Neural progenitor cell (in vitro differentiated cells): ENCODE data around the gene PHF19. TPM values are rescaled to one million over a fixed set of nuclear protein-coding genes. Genes with fewer than 3 reads are reported as not detected.

ENCODE experiments used
- DNase-seq: peaks from one replicate; pipeline ENCODE4 v3.0.0-alpha.2; 2016; ENCODE audit warnings: low spot score
- H2AFZ ChIP-seq: fragments of 200-600 bp; sonication (generic); replicated peaks from 2 replicates; pipeline ENCODE4 v1.6.1; 2016; ENCODE audit warnings: antibody characterized with exemption
- H3F3A ChIP-seq: fragments of 200-600 bp; sonication (generic); 2 replicates; pipeline ENCODE4 v1.6.1; 2016; ENCODE audit warnings: antibody characterized with exemption, low read depth
- H3K27ac ChIP-seq: fragments of 200-600 bp; sonication (generic); 2 replicates; pipeline ENCODE4 v1.5.1; 2016; ENCODE audit warnings: mild to moderate bottlenecking
- H3K27me3 ChIP-seq: fragments of 200-600 bp; sonication (generic); 2 replicates; pipeline ENCODE4 v1.6.1; 2016; ENCODE audit warnings: mild to moderate bottlenecking, moderate library complexity
- H3K36me3 ChIP-seq: fragments of 200-600 bp; sonication (generic); 2 replicates; pipeline ENCODE4 v1.5.1; 2016
- H3K4me1 ChIP-seq: fragments of 200-600 bp; sonication (generic); 2 replicates; pipeline ENCODE4 v1.6.1; 2016; ENCODE audit warnings: mixed run types
- H3K4me2 ChIP-seq: fragments of 200-600 bp; sonication (generic); 2 replicates; pipeline ENCODE4 v1.6.1; 2016
- H3K4me3 ChIP-seq: fragments of 200-600 bp; sonication (generic); 2 replicates; pipeline ENCODE4 v1.5.1; 2016
- H3K79me2 ChIP-seq: fragments of 200-600 bp; sonication (generic); 2 replicates; pipeline ENCODE4 v1.6.1; 2016; ENCODE audit warnings: low read depth
- H3K9ac ChIP-seq: fragments of 200-600 bp; sonication (generic); 2 replicates; pipeline ENCODE4 v1.6.1; 2016
- H3K9me3 ChIP-seq: fragments of 200-600 bp; sonication (generic); 2 replicates; pipeline ENCODE4 v1.5.1; 2016; ENCODE audit warnings: low read depth
- H4K20me1 ChIP-seq: fragments of 200-600 bp; sonication (generic); 2 replicates; pipeline ENCODE4 v1.6.1; 2016; ENCODE audit warnings: low read depth
- H3K27ac Mint-ChIP-seq: 3 replicates; pipeline ENCODE4 v1.8.0; 2021; ENCODE audit warnings: mixed read lengths
- H3K27me3 Mint-ChIP-seq: 2 replicates; pipeline ENCODE4 v1.8.0; 2022; ENCODE audit warnings: low read depth, mild to moderate bottlenecking, inconsistent platforms, moderate library complexity, mixed read lengths; ENCODE audit not compliant: insufficient read depth
- H3K36me3 Mint-ChIP-seq: 3 replicates; pipeline ENCODE4 v1.8.0; 2021; ENCODE audit warnings: mixed read lengths
- H3K4me1 Mint-ChIP-seq: 3 replicates; pipeline ENCODE4 v1.8.0; 2021; ENCODE audit warnings: mixed read lengths
- H3K4me3 Mint-ChIP-seq: 3 replicates; pipeline ENCODE4 v1.8.0; 2021; ENCODE audit warnings: mild to moderate bottlenecking, moderate library complexity, mixed read lengths
- H3K9me3 Mint-ChIP-seq: 3 replicates; pipeline ENCODE4 v1.8.0; 2020; ENCODE audit warnings: mixed read lengths
- EZH2 ChIP-seq: fragments of 200-600 bp; sonication (generic); IDR thresholded peaks from 2 replicates; pipeline ENCODE4 v1.6.1; 2017; ENCODE audit warnings: antibody characterized with exemption, mild to moderate bottlenecking, moderate library complexity
- EZH2phosphoT487 ChIP-seq: fragments of 200-600 bp; sonication (generic); IDR thresholded peaks from 2 replicates; pipeline ENCODE4 v1.6.1; 2017; ENCODE audit warnings: antibody characterized with exemption
- total RNA-seq: library from RNA; depleted of rRNA; stranded (reverse); fragments of >200 nt; gene quantifications from 2 replicates; pipeline ENCODE4 v1.2.3, GENCODE V29; 2015; ENCODE audit warnings: low replicate concordance
- TF ChIP-seq, protein P1 (sequence below): fragments of 200-600 bp; sonication (generic); IDR thresholded peaks from 2 replicates; pipeline ENCODE4 v1.5.1; 2017; ENCODE audit warnings: antibody characterized with exemption, mild to moderate bottlenecking

The PHF19 gene
- total RNA-seq, 1 donor from 2014 or later: 45.1 TPM

- no peak for DNase-seq
- H3K9me3 ChIP-seq: no peaks in the 10 kb centered on the region
- H3K4me1 ChIP-seq: no peaks in the 10 kb centered on the region
- no peak overlapping the region for H2AFZ ChIP-seq
- H3K4me1 Mint-ChIP-seq: no peaks in the 10 kb centered on the region
- H3K27ac Mint-ChIP-seq: no peak overlapping the region
- H3K27me3 ChIP-seq: no peaks in the 10 kb centered on the region
- H3F3A ChIP-seq: no peaks in the 10 kb centered on the region
- H3K36me3 ChIP-seq: no peaks in the 10 kb centered on the region
- no peaks in the 10 kb centered on the region for H3K9me3 Mint-ChIP-seq
- peaks cover 14% of the 10 kb centered on the region for H3K36me3 Mint-ChIP-seq
- H3K9ac ChIP-seq: no peak overlapping the region
- H3K4me3 ChIP-seq: no peak overlapping the region
- H3K4me2 ChIP-seq: no peak overlapping the region
- no peaks in the 10 kb centered on the region for H3K27me3 Mint-ChIP-seq
- TF ChIP-seq, protein P1, sequence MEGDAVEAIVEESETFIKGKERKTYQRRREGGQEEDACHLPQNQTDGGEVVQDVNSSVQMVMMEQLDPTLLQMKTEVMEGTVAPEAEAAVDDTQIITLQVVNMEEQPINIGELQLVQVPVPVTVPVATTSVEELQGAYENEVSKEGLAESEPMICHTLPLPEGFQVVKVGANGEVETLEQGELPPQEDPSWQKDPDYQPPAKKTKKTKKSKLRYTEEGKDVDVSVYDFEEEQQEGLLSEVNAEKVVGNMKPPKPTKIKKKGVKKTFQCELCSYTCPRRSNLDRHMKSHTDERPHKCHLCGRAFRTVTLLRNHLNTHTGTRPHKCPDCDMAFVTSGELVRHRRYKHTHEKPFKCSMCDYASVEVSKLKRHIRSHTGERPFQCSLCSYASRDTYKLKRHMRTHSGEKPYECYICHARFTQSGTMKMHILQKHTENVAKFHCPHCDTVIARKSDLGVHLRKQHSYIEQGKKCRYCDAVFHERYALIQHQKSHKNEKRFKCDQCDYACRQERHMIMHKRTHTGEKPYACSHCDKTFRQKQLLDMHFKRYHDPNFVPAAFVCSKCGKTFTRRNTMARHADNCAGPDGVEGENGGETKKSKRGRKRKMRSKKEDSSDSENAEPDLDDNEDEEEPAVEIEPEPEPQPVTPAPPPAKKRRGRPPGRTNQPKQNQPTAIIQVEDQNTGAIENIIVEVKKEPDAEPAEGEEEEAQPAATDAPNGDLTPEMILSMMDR: no peak
- TF ChIP-seq EZH2: no peak
- no peak for TF ChIP-seq EZH2phosphoT487
- no peak overlapping the region for H3K4me3 Mint-ChIP-seq
- no peak overlapping the region for H3K27ac ChIP-seq
- no peaks in the 10 kb centered on the region for H4K20me1 ChIP-seq
- no peaks in the 10 kb centered on the region for H3K79me2 ChIP-seq
Observed at GRCh38 chr9:120830865-120831264, 46.1 kb downstream of the PHF19 start.

GRCh38 chr9:120830151-120830550 is 46.8 kb downstream of the PHF19 start:
- Histone ChIP-seq H3K27ac (no peak overlapping the region), H3K36me3 (no peaks in the 10 kb centered on the region), H3K9me3 (no peaks in the 10 kb centered on the region), H3K9ac (no peak overlapping the region), H3K4me2 (no peak overlapping the region), H3K4me1 (no peaks in the 10 kb centered on the region), H3K79me2 (no peaks in the 10 kb centered on the region), H3K27me3 (no peaks in the 10 kb centered on the region), H3F3A (no peaks in the 10 kb centered on the region), H3K4me3 (no peak overlapping the region), H2AFZ (no peak overlapping the region), H4K20me1 (no peaks in the 10 kb centered on the region)
- Mint-ChIP-seq H3K27me3 (no peaks in the 10 kb centered on the region), H3K27ac (no peak overlapping the region), H3K9me3 (no peaks in the 10 kb centered on the region), H3K4me3 (no peak overlapping the region), H3K36me3 (peaks cover 16% of the 10 kb centered on the region), H3K4me1 (no peaks in the 10 kb centered on the region)
- no peak for DNase-seq
- TF ChIP-seq EZH2 (no peak), EZH2phosphoT487 (no peak)
- TF ChIP-seq, protein P1: no peak

GRCh38 chr9:120829650-120830049 is 47.3 kb downstream of the PHF19 start:
- Histone ChIP-seq H3K27ac (no peak overlapping the region), H3F3A (no peaks in the 10 kb centered on the region), H3K36me3 (no peaks in the 10 kb centered on the region), H3K4me2 (no peak overlapping the region), H3K4me1 (no peaks in the 10 kb centered on the region), H4K20me1 (no peaks in the 10 kb centered on the region), H3K27me3 (no peaks in the 10 kb centered on the region), H3K9ac (no peak overlapping the region), H3K79me2 (no peaks in the 10 kb centered on the region), H3K4me3 (no peak overlapping the region), H2AFZ (no peak overlapping the region), H3K9me3 (no peaks in the 10 kb centered on the region)
- no peak for DNase-seq
- no peaks in the 10 kb centered on the region for H3K27me3 Mint-ChIP-seq
- H3K9me3 Mint-ChIP-seq: peaks cover 3% of the 10 kb centered on the region
- H3K4me1 Mint-ChIP-seq: no peaks in the 10 kb centered on the region
- TF ChIP-seq EZH2 (no peak), EZH2phosphoT487 (no peak)
- TF ChIP-seq, protein P1: no peak
- no peak overlapping the region for H3K4me3 Mint-ChIP-seq
- no peak overlapping the region for H3K27ac Mint-ChIP-seq
- peaks cover 20% of the 10 kb centered on the region for H3K36me3 Mint-ChIP-seq

GRCh38 chr9:120820095-120820494 is 56.9 kb downstream of the PHF19 start:
- Histone ChIP-seq H3F3A (no peaks in the 10 kb centered on the region), H3K27me3 (no peaks in the 10 kb centered on the region), H2AFZ (no peak overlapping the region), H3K27ac (no peak overlapping the region), H3K79me2 (no peaks in the 10 kb centered on the region), H3K4me3 (no peak overlapping the region), H4K20me1 (no peaks in the 10 kb centered on the region), H3K36me3 (no peaks in the 10 kb centered on the region), H3K4me1 (no peaks in the 10 kb centered on the region), H3K9me3 (no peaks in the 10 kb centered on the region), H3K4me2 (no peak overlapping the region), H3K9ac (no peak overlapping the region)
- no peaks in the 10 kb centered on the region for H3K27me3 Mint-ChIP-seq
- peaks cover 3% of the 10 kb centered on the region for H3K9me3 Mint-ChIP-seq
- TF ChIP-seq, protein P1: no peak
- peaks cover 14% of the 10 kb centered on the region for H3K36me3 Mint-ChIP-seq
- DNase-seq: no peak
- H3K27ac Mint-ChIP-seq: no peak overlapping the region
- no peaks in the 10 kb centered on the region for H3K4me1 Mint-ChIP-seq
- no peak overlapping the region for H3K4me3 Mint-ChIP-seq
